Activated B cell treated with CpG ODN at 0.5 μM for 24 hours (primary cell): ENCODE results near the gene LTBP2. TPM values are rescaled to one million over a fixed set of nuclear protein-coding genes. Genes with fewer than 3 reads are reported as not detected.

ENCODE experiments used
- ATAC-seq: fragments of 200-7000 bp; cut with Tn5 transposase; one replicate; pipeline ENCODE4 v1.10.0; 2021; ENCODE audit warnings: low read depth, mild to moderate bottlenecking, moderate library complexity
- CTCF ChIA-PET: fragments of 350-600 bp; sonication (Branson Sonifier 250); formaldehyde crosslinking; loops from one replicate; lab custom pipeline; 2021; ENCODE audit warnings: antibody characterized with exemption; lab: Charles Lee
- POLR2A ChIA-PET: fragments of 350-600 bp; sonication (Branson Sonifier 250); formaldehyde crosslinking; loops from one replicate; lab custom pipeline; 2021; ENCODE audit warnings: antibody characterized with exemption; lab: Charles Lee
- DNase-seq: peaks from one replicate; pipeline ENCODE4 v3.0.0; 2022
- H3K27ac Mint-ChIP-seq: one replicate; pipeline ENCODE4 v1.8.0; 2020; ENCODE audit warnings: mixed read lengths
- H3K27me3 Mint-ChIP-seq: one replicate; pipeline ENCODE4 v1.8.0; 2021; ENCODE audit warnings: mixed read lengths
- H3K36me3 Mint-ChIP-seq: one replicate; pipeline ENCODE4 v1.8.0; 2021; ENCODE audit warnings: low read depth, mixed read lengths
- H3K4me1 Mint-ChIP-seq: one replicate; pipeline ENCODE4 v1.8.0; 2021; ENCODE audit warnings: mixed read lengths
- H3K4me3 Mint-ChIP-seq: one replicate; pipeline ENCODE4 v1.8.0; 2020; ENCODE audit warnings: mild to moderate bottlenecking, mixed read lengths
- H3K9me3 Mint-ChIP-seq: one replicate; pipeline ENCODE4 v1.8.0; 2020; ENCODE audit warnings: mixed read lengths
- CTCF ChIP-seq: fragments of 200-600 bp; IDR thresholded peaks from one replicate; pipeline ENCODE4 v1.8.0; 2022; ENCODE audit warnings: antibody characterized with exemption, mild to moderate bottlenecking
- intact Hi-C: fragments of 100-400 bp; cut with micrococcal nuclease; formaldehyde crosslinking; loops from one replicate; pipeline ENCODE4 v1.15.1; 2024
- total RNA-seq: library from RNA; stranded (reverse); gene quantifications from 2 replicates; pipeline ENCODE4 v1.2.3, GENCODE V29; 2022

Gene LTBP2
- total RNA-seq, 1 donor from 2014 or later, result 0.11 TPM

- CTCF ChIA-PET, result interaction anchor here (1.0 to 2.9 kb wide), 13 partner anchors 9 to 452 kb away, joined by 3 to 31 read pairs (median 7); partner anchors contain the start of genes ISCA2, NPC2 and YLPM1
- no peaks in the 10 kb centered on the region for H3K36me3 Mint-ChIP-seq
- no peak overlapping the region for H3K27ac Mint-ChIP-seq
- intact Hi-C loops, result loop anchor here (1.0 to 10.0 kb wide), 10 partner anchors 75 to 525 kb away; partner anchors contain the start of genes ALDH6A1, AREL1, FCF1 and ISCA2
- peaks cover 11% of the 10 kb centered on the region for H3K27me3 Mint-ChIP-seq
- H3K4me1 Mint-ChIP-seq, result peaks cover 21% of the 10 kb centered on the region
- H3K4me3 Mint-ChIP-seq, result peak overlapping the region; percentile 52
- no peaks in the 10 kb centered on the region for H3K9me3 Mint-ChIP-seq
- ATAC-seq (no peak), DNase-seq (no peak)
- POLR2A ChIA-PET, result no interaction called here
- TF ChIP-seq CTCF, result no peak
Measured at GRCh38 chr14:74609721-74610120, 2.3 kb downstream of the LTBP2 start.

GRCh38 chr14:74608959-74609611 is 3.0 kb downstream of the LTBP2 start:
- TF ChIP-seq CTCF, result peak; percentile 99
- Mint-ChIP-seq H3K9me3 (no peaks in the 10 kb centered on the region), H3K27ac (no peak overlapping the region), H3K27me3 (peaks cover 8% of the 10 kb centered on the region), H3K36me3 (no peaks in the 10 kb centered on the region), H3K4me3 (no peak overlapping the region), H3K4me1 (peaks cover 15% of the 10 kb centered on the region)
- peak; percentile 57 for ATAC-seq
- POLR2A ChIA-PET, result interaction anchor here (0.6 to 1.0 kb wide), 3 partner anchors 9 to 1471 kb away, joined by 3 to 5 read pairs (median 4); partner anchors contain the start of gene YLPM1
- DNase-seq, result peak; percentile 68
- CTCF ChIA-PET, result interaction anchor here (0.6 to 2.9 kb wide), 24 partner anchors 9 to 479 kb away, joined by 3 to 31 read pairs (median 4); partner anchors contain the start of genes ISCA2, NPC2 and YLPM1
- intact Hi-C loops, result loop anchor here (1.0 to 2.0 kb wide), 8 partner anchors 76 to 479 kb away; partner anchors contain the start of genes AREL1, FCF1, ISCA2 and NPC2

- POLR2A ChIA-PET, result no interaction called here
Measured at GRCh38 chr14:74606727-74607126, 5.3 kb downstream of the LTBP2 start.

GRCh38 chr14:74605531-74606223 is 6.4 kb downstream of the LTBP2 start:
- intact Hi-C loops, result no loop called here
- no peak for TF ChIP-seq CTCF
- ChIA-PET POLR2A (no interaction called here), CTCF (no interaction called here)
- H3K36me3 Mint-ChIP-seq, result no peaks in the 10 kb centered on the region
- DNase-seq (no peak), ATAC-seq (no peak)
- no peak overlapping the region for H3K4me3 Mint-ChIP-seq
- peaks cover 10% of the 10 kb centered on the region for H3K4me1 Mint-ChIP-seq
- H3K27me3 Mint-ChIP-seq, result peaks cover 6% of the 10 kb centered on the region
- H3K9me3 Mint-ChIP-seq, result no peaks in the 10 kb centered on the region
- H3K27ac Mint-ChIP-seq, result no peak overlapping the region

More at GRCh38 chr14:74606727-74607126, 5.3 kb downstream of the LTBP2 start:
- H3K9me3 Mint-ChIP-seq, result no peaks in the 10 kb centered on the region
- H3K4me3 Mint-ChIP-seq, result no peak overlapping the region
- ATAC-seq (no peak), DNase-seq (no peak)
- intact Hi-C loops, result no loop called here
- peaks cover 10% of the 10 kb centered on the region for H3K4me1 Mint-ChIP-seq
- TF ChIP-seq CTCF, result no peak
- no peak overlapping the region for H3K27ac Mint-ChIP-seq
- H3K36me3 Mint-ChIP-seq, result no peaks in the 10 kb centered on the region
- peaks cover 6% of the 10 kb centered on the region for H3K27me3 Mint-ChIP-seq
- CTCF ChIA-PET, result no interaction called here

GRCh38 chr14:74604911-74605310 is 7.1 kb downstream of the LTBP2 start:
- H3K9me3 Mint-ChIP-seq, result no peaks in the 10 kb centered on the region
- H3K27me3 Mint-ChIP-seq, result peaks cover 3% of the 10 kb centered on the region
- H3K4me3 Mint-ChIP-seq, result no peak overlapping the region
- H3K36me3 Mint-ChIP-seq, result no peaks in the 10 kb centered on the region
- peaks cover 10% of the 10 kb centered on the region for H3K4me1 Mint-ChIP-seq
- no peak for TF ChIP-seq CTCF
- H3K27ac Mint-ChIP-seq, result no peak overlapping the region
- intact Hi-C loops, result no loop called here
- CTCF ChIA-PET, result no interaction called here
- no peak for ATAC-seq
- no peak for DNase-seq
- POLR2A ChIA-PET, result no interaction called here
